K562 (cell line): ENCODE results near the gene DDX60. TPM values are rescaled to one million over a fixed set of nuclear protein-coding genes. Genes with fewer than 3 reads are reported as not detected.

Source experiments
- ARID1B ChIP-seq: fragments of 450-650 bp; IDR thresholded peaks from 2 replicates; pipeline ENCODE4 v1.6.1; 2016; ENCODE audit warnings: antibody characterized with exemption, mild to moderate bottlenecking, inconsistent platforms
- ARNT ChIP-seq, 2 experiments: fragments of 450-650 bp; IDR thresholded peaks; 2 replicates each; pipeline ENCODE4 v1.6.1; 2016; ENCODE audit warnings: mild to moderate bottlenecking in 1 of 2
- ESRRB ChIP-seq: fragments of 250-450 bp; sonication (Bioruptor Pico); IDR thresholded peaks from 2 replicates; pipeline ENCODE4 v1.5.0; 2020; ENCODE audit warnings: mild to moderate bottlenecking, moderate library complexity, borderline replicate concordance
- ILK ChIP-seq: fragments of 450-650 bp; IDR thresholded peaks from 2 replicates; pipeline ENCODE4 v1.6.1; 2016; ENCODE audit warnings: missing genetic modification characterization, low read depth, mild to moderate bottlenecking, missing compliant biosample characterization, moderate library complexity, borderline replicate concordance
- KLF10 ChIP-seq: fragments of 250-450 bp; sonication (Bioruptor Pico); IDR thresholded peaks from 2 replicates; pipeline ENCODE4 v1.6.1; 2021; ENCODE audit warnings: matching md5 sums
- MLLT1 ChIP-seq, 2 experiments: fragments of 450-650 bp; IDR thresholded peaks; 2 replicates each; pipeline ENCODE4 v1.6.1; 2016
- NR2F6 ChIP-seq: fragments of 450-650 bp; formaldehyde crosslinking; IDR thresholded peaks from 2 replicates; pipeline ENCODE4 v1.4.0; 2020; ENCODE audit warnings: mild to moderate bottlenecking
- TFE3 ChIP-seq: fragments of 450-650 bp; formaldehyde crosslinking; IDR thresholded peaks from 2 replicates; pipeline ENCODE4 v1.4.0; 2020; ENCODE audit warnings: mild to moderate bottlenecking, mixed read lengths
- ZC3H11A ChIP-seq: IDR thresholded peaks from 2 replicates; pipeline ENCODE4 v1.6.1; 2012; ENCODE audit warnings: low read depth, low read length, improper control_type of control experiment
- ZNF165 ChIP-seq: fragments of 250-450 bp; sonication (Bioruptor Pico); IDR thresholded peaks from 2 replicates; pipeline ENCODE4 v1.4.0; 2020; ENCODE audit warnings: borderline replicate concordance
- ZNF785 ChIP-seq: fragments of 250-450 bp; sonication (Bioruptor Pico); IDR thresholded peaks from 2 replicates; pipeline ENCODE4 v1.4.0; 2020; ENCODE audit warnings: mild to moderate bottlenecking
- polyA plus RNA-seq, 8 experiments: library from polyadenylated mRNA; depleted of rRNA in 4 of 8; stranded (reverse) in 5 of 8; unstranded in 3 of 8; fragments of >200 nt; fragmentation: Nextera tagmentation in 2 of 8; fragmentation: Illumina TruSeq in 1 of 8; extraction: Ambion mirVana in 2 of 8; extraction: Trizol in 1 of 8; gene quantifications; 2 replicates each; pipeline versions ENCODE4 v1.2.1 to v1.2.3, GENCODE V29; 2011 to 2014; ENCODE audit warnings: inconsistent platforms in 1 of 8, missing spikeins in 1 of 8
- total RNA-seq, 7 experiments: library from RNA; depleted of rRNA in 6 of 7; stranded (reverse); fragments of >200 nt in 6 of 7; fragmentation: Illumina TruSeq in 2 of 7; extraction: Trizol in 2 of 7; gene quantifications; 2 replicates each; pipeline versions ENCODE4 v1.2.1 to v1.2.3, GENCODE V29; 2011 to 2021; ENCODE audit warnings: low replicate concordance in 1 of 7

DDX60 gene
- total and polyA plus RNA-seq, 9 of the 15 experiments (the other 6 are each of a cell fraction or from before 2014, with no cell fraction given) = 0.06 to 0.25 (median 0.13) TPM

GRCh38 chr4:168279556-168279955, 39.0 kb downstream of the DDX60 start (continued):
- no peak for TF ChIP-seq TFE3 (CRISPR knock-in tag)
- TF ChIP-seq ZNF785 (CRISPR knock-in tag) = no peak
- TF ChIP-seq KLF10 (CRISPR knock-in tag) = no peak
- TF ChIP-seq ZC3H11A = no peak
- TF ChIP-seq MLLT1 (IDR thresholded peaks at IDR 0.05) = no peak
- no peak for TF ChIP-seq NR2F6 (CRISPR knock-in tag)
- TF ChIP-seq ILK = no peak
- TF ChIP-seq ARID1B = no peak
- TF ChIP-seq ARNT (IDR thresholded peaks at IDR 0.05) = no peak
- no peak for TF ChIP-seq ZNF165 (CRISPR knock-in tag)
- no peak for TF ChIP-seq ESRRB (CRISPR knock-in tag)
